HTERT RPE-1 (cell line): Measurements from ENCODE around the gene OSBPL9.
"Not testable (repeated sequence)": the region's sequence is repeated elsewhere in the genome, so short reads cannot be mapped to it uniquely, and the experiment has no call there.

Source experiments
- in situ Hi-C: fragments of 300-500 bp; cut with MboI; formaldehyde crosslinking; loops from 4 replicates; pipeline ENCODE4 v1.14.3; 2020; ENCODE audit warnings: low sequenced_read_pairs

Gene OSBPL9

DNA sequence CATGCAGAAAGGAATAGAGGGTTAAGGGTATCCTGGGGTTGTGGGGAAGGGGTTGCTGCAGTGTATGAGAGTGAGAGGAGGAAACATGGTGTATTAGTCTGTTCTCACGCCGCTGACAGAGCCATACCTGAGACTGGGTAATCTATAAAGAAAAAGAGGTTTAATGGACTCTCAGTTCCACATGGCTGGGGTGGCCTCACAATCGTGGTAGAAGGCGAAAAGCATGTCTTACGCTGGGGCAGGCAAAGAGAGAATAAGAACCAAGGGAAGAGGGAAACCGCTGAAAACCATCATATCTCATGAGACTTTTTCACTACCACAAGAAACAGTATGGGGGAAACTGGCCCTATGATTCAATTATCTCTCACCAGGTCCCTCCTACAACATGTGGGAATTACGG is 17.7 kb downstream of the OSBPL9 start:
- in situ Hi-C loops: no loop called here

DNA sequence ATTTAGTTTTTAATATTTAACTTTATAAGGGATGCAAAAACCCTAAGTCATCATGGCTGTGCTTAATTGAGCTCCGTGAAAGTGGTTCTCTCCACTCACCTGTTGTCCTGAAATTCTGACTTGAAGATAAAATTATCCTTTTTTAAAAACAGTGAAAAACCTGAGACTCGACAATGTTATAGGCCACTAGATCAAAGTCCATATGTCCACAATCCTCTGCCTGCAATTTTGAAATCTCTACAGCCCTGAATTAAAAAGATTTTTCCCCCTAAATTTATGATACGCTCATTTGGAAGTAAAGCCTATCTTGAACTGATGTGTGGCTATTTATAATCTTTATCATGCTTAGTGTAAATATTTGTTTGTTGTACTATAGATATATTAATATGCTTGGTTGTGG is 18.7 kb downstream of the OSBPL9 start:
- in situ Hi-C loops: no loop called here

DNA sequence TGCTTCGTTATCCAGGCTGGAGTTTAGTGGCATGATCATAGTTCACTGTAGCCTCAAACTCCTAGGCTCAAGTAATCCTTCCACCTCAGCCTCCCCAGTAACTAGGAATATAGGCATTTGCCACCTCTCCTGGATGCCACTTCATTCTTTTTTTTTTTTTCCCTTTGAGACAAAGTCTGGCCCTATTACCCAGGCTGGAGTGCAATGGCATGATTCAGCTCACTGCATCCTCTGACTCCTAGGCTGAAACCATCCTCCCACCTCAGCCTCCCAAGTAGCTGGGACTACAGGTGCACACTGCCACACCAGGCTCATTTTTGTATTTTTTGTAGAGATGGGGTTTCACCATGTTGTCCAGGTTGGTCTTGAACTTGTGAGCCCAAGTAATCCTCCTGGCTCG is 19.3 kb downstream of the OSBPL9 start:
- in situ Hi-C loops: no loop called here

DNA sequence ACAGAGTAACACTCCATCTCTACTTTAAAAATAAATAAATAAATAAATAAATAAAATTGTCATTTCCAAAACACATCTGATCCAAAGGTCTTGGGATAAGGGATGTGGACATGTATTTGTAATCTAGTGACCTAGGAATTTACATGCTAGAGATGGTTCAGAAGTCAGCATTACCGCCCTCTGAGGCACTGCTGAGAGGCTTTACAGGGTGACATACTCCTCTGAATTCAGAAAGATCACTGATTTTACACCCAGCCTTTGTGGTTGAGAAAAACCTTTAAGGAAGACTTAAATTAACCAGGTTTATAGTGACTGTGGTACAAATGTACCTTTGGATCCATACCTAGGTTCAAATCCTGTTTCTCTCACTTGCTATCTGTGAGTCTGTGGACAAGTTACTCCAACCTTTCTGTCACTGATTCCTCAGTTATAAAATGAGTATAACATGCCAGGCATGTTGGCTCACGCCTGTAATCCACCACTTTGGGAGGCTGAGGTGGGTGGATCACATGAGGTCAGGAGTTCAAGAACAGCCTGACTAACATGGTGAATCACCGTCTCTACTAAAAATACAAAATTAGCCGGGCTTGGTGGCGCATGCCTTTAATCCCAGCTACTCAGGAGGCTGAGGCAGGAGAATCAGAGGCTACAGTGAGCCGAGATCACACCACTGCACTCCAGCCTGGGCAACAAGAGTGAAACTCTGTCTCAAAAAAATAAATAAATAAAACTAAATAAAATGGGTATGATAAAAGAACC is 20.1 kb downstream of the OSBPL9 start:
- in situ Hi-C loops: no loop called here

DNA sequence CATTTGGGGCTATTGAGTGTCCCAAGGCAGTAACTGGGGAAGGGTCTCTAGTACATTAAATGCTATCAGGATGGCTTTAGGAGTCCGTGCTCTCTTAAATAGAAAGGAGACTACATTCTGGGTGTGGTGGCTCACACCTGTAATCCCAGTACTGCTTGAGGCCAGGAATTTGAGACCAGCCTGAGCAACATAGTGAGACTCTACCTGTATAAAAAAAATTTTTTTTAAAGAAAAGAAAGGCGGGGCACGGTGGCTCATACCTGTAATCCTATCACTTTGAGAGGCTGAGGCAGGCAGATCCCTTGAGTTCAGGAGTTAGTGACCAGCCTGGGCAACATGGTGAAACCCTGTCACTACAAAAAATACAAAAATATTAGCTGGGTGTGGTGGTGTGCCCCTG is 21.5 kb downstream of the OSBPL9 start:
- in situ Hi-C loops: no loop called here

DNA sequence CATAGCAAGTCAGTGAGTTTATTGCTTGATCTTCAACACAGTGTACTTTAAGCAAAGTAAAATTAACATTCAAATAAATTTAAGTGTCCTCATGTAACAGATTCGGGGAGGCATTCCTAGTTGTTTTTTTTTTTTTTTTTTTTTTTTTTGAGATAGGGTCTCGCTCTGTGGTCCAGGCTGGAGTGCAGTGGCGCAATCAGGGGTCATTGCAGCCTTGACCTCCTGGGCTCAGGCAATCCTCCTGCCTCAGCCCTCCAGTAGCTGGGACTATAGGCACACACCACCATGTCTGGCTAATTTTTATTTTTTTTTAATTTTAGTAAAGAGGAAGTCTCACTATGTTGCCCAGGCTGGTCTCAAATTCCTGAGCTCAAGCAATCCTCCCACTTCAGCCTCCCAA is 22.8 kb downstream of the OSBPL9 start:
- in situ Hi-C loops: no loop called here

DNA sequence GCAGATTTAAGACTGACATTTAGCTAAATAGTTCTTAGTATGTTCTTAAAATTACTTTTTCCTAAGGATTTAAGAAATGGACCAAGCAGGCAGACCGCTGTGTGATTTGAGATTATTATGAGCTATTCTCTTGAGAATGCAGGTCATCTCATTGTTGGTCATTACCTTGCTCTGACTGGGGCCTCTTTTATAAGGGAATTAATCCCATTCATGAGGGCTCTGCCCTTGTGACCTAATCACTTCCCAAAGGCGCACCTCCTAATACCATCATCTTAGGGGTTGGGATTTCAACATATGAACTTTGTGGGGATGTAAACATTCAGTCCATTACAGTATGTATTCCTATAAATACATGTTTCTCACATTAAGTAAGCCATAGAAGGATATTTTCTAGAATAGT is 24.2 kb downstream of the OSBPL9 start:
- in situ Hi-C loops: no loop called here

DNA sequence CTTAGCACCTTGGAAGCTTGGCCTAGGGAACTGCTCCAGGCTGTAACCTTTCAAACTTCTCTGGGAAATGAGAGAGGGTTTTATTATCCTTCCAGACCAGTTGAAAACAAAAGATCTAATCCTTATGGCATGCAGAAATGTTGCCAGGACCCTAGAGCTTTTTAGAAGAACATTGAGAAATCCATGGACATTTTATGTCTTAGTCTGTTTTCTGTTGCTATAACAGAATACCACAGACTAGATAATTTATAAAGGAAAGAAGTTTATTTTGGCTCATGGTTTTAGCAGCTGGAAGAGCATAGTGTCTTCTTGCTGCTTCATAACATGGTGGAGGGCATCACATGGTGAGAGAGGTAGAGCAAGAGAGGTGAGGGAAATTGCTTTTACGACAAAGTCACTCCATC is 25.8 kb downstream of the OSBPL9 start:
- in situ Hi-C loops: no loop called here

DNA sequence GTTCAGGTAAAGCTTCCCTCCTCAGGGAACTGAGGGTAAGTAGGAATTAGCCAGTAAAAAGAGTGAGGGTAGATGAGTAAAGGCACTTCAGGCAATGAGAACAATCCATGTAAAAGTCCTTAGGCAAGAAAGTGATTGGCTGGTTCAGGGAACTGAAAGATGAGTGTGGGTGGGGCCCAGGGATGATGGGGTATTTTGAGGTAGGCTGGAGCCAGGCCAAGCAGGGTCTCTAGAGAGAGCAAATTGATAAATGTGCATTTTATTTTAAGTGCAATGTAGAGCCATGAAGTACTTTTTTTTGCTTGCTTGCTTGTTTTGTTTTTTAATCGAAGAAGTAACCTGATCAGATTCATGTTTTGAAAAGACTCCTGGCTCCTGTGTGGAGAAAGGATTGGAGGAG is 26.5 kb downstream of the OSBPL9 start:
- in situ Hi-C loops: no loop called here

DNA sequence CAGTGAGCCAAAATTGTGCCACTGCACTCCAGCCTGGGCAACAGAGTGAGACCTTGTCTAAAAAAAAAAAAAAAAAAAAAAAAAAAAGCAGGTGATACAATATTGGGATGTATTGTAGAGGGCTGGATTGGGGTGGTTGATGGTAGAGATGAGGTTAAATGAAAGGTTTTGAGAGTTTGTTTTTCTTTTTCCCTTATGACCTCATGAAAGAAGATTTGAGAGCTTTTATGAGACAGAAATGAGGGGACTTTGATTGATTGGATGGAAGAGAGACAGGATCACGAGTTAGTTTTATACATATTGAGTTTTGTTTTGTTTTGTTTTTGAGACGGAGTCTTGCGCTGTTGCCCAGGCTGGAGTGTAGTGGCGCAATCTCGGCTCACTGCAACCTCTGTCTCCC is 27.1 kb downstream of the OSBPL9 start:
- in situ Hi-C loops: no loop called here

DNA sequence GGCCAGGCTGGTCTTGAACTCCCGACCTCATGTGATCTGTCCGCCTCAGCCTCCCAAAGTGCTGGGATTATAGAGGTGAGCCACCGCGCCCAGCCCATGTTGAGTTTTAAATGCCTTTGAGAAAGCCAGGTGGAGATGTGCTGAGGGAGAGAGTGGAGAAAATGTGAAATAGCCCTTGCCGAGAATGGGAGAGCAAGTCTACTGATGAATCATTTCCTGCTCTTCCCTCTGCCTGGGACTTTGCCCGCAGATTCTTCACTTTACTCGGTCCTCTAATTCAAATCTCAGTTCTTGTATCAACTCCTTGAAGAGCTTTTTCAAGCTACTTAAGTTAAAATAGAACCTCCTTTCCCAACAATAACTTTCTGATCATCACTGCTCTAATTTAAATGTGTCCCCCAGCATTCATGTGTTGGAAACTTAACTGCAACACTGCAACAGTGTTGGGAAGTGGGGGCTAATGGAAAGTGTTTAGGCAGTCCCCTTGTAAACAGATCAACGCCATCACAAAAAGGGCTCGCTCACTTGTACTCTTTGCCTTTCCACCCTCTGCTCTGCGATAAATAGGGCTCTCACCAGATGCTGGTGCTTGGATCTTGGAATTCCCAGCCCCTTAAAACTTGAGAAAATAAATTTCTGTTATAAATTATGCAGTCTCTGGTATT is 27.8 kb downstream of the OSBPL9 start:
- in situ Hi-C loops: no loop called here

DNA sequence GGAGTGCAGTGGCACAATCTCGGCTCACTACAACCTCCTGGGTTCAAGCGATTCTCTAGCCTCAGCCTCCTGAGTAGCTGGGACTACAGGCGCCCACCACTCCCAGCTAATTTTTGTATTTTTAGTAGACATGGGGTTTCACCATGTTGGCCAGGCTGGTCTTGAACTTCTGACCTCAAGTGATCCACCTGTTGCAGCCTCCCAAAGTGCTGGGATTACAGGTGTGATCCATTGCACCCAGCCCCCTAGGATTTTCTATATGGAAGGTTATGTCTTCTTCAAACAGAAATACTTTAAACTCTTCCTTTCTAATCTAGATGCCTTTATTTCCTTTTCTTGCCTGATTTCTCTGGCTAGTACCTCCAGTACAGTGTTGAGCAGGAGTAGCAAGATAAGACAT is 29.7 kb downstream of the OSBPL9 start:
- in situ Hi-C loops: not testable (repeated sequence)

DNA sequence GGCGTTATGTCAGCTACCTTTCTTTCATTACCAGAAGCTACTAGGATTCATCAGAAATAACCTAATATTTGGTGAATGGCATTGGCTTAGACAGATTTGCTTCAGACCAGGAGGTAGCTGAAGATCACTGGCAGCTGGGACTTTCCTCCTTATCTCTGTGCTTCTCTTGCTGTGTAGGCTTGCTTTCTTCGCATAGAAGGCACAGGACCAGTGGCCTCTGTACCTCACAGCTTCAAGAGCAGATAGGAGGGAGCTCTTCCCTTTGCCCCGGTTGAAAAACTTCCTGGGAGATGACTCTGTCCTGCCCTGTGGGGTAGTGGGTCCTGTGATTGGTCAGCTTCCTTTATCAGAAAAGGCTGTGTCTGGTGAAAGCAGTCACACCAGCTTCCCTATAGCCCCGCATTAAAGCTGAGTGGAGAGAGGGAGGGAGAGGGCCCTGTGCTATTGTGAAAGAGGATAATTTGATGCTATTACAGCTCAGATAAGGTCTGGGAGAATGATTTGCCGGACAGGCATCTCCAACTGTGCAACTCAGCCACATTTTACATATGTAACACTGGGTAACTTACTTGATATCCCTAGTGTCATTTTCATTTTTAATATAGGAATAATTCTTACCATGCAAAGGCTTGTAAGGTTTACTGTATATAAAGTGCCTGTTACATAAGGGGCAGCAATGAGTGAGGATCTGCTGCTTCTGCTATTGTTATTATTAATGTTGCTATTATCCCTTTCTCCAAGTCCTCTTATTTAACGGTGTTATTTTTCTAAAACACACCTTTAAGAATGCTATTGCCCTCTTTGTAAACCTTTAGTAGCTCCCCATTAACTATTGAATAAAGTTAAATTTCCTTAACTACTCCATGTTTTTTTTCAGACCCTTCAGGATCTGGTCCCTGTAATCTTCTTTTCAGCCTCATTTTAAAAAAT is 31.6 kb downstream of the OSBPL9 start:
- in situ Hi-C loops: no loop called here

DNA sequence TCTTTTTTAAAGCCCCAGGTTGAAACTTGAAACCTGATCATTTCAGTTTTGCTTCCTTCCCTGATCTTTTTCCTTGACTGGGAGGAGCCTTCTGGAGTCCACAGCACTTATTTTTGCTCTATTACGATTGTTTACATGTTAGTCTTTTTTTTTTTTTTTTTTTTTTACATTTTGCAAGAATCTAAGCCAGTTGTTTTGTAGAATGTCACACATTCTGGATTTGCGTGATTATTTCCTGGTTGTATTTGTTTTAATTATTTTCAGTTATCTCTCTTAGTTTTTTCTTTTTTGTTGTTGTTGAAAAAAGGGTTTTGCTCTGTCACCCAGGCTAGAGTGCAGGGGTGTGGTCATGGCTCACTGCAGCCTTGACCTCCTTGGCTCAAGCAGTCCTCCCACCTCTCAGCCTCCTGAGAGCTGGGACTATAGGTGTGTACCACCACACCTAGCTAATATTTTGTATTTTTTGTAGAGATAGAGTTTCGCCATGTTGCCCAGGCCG is 32.8 kb downstream of the OSBPL9 start:
- in situ Hi-C loops: no loop called here

DNA sequence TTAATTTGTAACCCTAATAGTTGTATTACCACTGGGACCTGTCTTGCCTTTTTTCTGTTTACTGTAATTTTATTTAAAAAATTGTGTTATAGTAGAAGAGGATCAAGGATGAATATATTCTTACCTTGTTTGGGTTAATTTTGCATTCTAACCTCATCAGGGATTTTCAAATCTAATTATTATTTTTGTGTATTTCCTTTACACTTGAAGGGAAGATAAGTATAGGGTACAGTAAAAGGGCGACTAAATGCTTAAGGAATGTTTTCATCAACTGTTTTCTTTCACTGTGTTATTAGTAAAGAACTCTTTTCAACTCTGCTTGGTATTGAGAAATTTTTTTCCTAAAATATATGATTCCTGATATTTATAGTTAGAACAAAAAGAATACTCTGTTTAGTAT is 33.3 kb downstream of the OSBPL9 start:
- in situ Hi-C loops: no loop called here

DNA sequence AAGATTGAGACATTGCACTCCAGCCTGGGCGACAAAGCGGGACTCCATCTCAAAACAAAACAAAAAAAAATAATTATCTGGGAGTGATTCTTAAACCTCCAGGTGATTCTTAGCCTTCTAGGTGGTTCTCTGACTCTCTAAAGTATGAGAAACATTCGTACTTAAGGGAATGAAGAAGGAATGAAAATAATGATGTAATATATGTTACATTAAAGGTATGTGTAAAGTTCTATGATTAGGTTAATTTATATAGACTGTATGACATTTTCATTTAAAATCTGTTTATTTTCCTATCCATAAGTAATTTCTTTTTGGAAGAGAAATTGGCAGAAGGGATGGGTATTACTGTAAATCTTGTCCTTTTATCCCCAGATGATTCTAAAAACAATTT is 34.7 kb downstream of the OSBPL9 start:
- in situ Hi-C loops: no loop called here

DNA sequence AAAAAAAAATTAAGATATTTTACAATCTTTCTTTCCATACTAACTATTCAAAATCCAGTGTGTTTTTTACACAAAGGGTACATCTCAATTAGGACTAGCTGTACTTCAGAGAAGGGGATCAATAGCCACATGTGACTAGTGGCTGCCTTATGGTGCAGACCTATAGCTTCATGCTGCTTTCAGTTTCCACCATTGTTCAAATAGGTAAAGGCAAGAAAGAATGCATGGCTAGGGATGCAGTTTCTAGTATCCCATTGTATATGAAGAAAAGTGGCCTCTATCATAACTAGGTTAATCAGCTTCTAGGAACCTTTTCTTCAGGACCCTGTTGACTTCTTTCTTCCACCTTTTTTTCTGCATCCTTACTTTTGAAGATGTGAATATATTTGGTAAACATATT is 35.7 kb downstream of the OSBPL9 start:
- in situ Hi-C loops: no loop called here

DNA sequence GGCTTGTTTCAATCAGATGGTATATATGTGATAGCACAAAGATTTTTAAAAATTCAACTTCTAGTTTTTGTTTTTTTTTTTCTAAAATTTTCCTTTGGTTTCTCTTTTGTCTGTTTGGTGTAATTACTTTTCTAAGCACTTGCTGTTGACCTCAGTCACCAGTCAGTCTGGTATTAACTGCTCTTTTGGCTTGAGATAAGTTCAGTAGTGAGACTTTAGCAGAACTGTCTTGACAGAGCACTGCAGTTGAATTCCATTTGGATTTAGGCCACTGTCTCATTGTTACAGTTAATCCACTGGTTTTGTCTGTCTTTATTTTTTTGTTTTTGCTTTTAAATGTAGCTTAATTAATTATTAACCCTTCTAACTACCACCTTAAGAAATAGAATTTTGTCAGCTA is 36.2 kb downstream of the OSBPL9 start:
- in situ Hi-C loops: no loop called here

DNA sequence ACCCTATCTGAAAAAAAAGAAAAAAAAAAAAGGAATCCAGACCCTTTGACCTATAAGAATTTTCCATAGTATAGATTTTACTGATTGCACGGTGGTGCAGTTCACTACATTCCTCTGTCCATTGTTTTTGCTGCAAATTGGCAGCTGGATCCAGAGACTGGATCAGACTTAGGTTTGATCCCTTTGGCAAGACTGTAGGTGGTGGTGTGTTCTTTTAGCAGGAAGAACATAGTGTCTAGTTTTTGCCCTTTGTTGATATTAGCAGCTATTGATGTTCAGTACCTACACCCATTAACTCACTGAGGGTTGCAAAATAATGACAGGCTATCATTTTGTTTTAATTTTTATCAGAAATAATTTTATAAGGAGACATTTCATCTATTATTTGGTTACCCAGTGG is 37.1 kb downstream of the OSBPL9 start:
- in situ Hi-C loops: no loop called here

DNA sequence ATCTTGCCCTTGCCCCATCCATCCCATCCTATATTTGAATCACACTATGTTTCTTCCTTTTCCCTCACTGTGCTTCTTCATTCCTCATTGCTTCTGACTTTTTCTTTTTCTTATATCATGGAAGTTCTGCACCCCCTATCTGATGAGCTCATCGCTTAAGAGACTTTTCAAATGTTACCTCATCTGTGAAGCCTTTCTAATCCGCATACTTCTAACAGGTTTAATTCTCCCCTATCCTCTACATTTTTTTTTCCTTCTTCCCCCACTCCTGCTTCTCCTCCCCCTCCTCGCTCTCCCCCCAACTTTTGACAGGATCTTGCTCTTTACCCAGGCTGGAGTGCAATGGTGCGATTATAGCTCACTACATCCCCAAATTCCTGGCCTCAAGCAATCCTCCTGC is 39.5 kb downstream of the OSBPL9 start:
- in situ Hi-C loops: no loop called here

DNA sequence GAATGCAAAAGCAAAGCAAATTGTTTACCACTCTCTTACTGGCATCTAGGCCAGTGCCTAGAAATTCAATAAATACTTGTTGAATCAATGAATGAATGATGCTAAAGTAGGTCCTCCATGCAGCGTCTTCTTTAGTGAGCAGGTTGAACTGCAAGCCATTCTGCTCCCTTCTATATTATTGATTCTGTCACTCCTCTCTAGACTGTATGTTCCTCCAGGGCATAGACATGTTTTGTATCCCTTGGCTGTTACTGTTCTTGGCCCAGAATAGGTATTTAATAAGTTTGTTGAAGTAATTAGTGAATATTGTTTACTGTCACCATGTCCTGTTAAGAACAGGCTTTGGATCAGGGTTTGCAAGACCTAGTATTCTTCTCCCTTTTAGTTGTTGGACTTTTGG is 43.7 kb downstream of the OSBPL9 start:
- in situ Hi-C loops: no loop called here
